ENCODE results near the gene TAF1D.
A peak's percentile ranks its signal among the peaks of the same experiment; 100 is the strongest.
"Not testable (repeated sequence)": the region's sequence is repeated elsewhere in the genome, so short reads cannot be mapped to it uniquely, and the experiment has no call there.

The TAF1D gene, protein sequence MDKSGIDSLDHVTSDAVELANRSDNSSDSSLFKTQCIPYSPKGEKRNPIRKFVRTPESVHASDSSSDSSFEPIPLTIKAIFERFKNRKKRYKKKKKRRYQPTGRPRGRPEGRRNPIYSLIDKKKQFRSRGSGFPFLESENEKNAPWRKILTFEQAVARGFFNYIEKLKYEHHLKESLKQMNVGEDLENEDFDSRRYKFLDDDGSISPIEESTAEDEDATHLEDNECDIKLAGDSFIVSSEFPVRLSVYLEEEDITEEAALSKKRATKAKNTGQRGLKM

DNA sequence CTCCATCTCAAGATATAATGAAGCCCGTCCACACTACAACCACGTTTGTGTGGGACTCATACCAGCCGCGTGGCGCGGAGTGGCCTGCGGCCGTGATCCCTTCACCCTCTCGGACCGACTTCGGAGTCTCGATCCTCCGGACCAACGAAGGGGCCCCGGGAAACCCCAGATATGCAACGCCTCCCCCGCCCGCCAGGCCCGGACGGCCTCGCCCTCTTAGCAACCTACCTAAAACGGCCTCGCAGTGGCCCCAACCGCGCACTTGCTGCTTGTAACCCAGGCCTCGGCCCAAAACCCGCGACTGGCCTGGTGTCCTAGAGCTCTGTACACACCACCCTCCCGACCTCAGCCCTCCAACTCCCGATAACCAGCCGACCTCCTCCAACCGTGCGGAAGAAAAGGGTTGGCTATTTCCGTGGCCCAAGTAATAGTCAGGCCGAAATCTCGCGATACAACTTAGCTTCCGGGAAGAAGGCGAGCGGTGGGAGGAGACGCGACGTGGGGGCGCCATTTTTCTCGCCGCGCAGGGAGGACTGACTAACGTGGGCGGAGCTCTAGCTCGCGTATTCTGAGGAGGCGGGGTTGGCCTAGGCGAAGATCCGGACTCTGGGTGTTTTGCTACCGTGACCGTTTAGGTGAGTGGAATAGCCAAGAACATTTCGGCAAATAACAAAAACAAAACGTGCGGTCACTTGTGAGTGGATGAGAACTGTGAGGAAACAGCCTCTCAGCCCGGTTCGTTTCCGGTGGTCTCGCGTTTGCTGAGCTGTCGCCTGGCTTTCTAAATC, at the start of gene TAF1D, which contains the start of gene C11orf54:
Gene TAF1D (minus strand): TSS at position 402 of the 788 bp plus-strand sequence. CDS start 2,191 bp downstream, outside the sequence.
Gene C11orf54 (plus strand): TSS at position 579 of the 788 bp plus-strand sequence. CDS start 5,722 bp downstream, outside the sequence.
- peak; percentile 98 for DNase-seq (ENCODE audit: low read depth)

DNA sequence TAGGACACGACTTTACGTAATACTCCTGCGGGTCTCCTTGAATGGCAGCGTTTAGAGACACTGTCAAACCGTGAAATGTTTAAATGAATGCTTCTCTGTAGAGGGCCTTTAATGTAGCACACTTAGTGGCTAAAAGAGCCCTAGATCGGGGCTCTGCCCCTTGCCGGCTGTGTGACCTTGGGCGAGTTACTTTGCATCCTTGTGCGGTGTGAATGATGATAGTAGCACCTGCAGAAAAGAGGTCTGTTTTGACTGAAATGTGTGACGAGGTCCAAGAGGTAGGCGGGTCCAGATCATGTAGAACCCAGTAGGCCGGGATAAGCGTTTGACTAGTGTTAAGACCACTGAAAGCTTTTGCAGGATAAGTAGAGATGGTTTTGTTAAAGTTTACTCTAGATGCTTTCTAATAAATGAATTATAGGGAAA, 43.7 kb upstream of the TAF1D start:
- no peak for DNase-seq (ENCODE audit: low read depth)

DNA sequence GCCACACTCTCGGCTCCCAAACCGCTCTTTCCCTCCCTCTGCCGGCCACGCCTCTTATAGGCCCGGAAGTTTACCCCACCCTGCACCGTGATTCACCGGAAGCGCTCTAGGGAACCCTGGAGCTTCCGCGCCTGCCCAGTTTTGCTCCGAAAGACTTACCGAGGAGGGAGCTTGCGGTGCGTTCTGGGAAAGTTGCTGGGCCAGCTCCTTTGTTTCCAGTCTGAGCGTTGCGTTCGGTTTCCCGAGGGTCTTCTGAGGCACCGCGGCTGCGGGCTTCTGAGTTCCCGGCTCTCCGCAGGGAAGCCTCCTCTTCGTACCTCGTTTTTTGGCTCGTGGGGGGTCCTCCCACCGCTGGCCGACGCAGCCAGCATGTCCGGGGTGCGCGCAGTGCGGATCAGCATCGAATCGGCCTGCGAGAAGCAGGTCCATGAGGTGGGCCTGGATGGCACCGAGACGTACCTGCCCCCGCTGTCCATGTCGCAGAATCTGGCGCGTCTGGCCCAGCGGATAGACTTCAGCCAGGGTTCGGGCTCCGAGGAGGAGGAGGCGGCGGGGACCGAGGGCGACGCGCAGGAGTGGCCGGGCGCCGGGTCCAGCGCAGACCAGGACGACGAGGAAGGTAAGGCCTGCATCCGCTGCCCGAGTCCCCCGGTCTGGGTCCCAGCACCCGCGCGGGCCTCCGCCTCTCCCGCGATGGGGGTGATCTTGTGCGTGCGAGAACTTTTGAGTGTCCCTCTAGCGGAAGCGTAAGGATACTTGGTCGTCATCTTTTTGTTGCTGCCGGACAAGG, 43.0 kb upstream of the TAF1D start, which contains the start of gene MED17:
Gene MED17 (plus strand): TSS at position 138 of the 790 bp plus-strand sequence. CDS start 232 bp downstream, at position 370.
- DNase-seq (ENCODE audit: low read depth) = peak; percentile 88

DNA sequence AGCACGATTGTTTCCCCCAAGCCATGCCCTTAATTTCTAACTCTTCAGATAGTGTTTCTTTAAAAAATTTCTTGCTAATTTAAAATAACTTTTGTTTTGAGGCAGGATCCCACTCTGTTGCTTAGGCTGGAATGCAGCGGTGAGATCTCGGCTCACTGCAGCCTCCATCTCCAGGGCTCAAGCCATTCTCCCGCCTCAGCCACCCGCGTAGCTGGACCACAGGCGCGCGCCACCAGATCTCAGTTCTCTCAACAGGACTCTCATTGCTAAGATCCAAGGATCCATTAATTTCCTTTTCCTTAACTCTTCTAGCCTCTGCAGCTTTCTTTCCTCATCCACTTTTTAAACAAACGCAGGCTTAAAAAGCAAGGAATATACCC, 42.5 kb upstream of the TAF1D start:
- DNase-seq (ENCODE audit: low read depth) = no peak

DNA sequence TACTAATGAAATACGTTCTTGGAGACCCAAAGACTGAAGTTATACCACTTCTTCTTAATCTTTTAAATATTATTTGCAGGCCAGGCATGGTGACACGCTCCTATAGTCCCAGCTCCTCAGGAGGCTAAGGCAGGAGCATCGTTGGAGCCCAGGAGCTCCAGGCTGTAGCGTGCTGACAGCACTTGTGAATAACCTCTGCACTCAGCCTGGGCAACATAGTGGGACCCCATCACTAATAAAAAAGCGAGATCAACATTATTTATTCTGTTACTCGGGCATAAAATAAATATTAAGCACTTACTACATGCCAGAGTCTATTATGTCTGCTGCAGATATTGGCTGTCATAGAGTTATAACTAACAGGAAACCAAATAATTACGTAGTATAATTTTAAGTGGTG, 42.1 kb upstream of the TAF1D start:
- no peak for DNase-seq (ENCODE audit: low read depth)

DNA sequence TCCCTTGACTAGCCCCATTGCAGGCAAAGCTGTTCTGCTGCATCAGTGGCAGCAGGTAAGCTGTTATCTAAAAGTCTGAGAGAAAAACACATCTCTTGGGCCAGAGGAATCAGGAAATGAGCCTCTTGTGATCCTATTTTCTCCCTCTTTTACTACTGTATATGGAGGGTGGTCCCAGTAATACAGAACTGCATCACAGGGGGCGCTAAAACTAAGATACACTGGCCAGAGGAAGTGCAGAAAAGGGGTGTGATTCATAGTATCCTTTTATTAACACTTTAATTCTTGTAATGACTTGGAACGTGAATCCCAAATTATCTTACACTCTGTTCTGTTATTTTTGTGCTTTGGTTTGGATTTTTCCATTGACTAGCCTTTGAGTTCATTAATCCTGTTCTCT, 34.0 kb upstream of the TAF1D start:
- no peak for DNase-seq (ENCODE audit: low read depth)

DNA sequence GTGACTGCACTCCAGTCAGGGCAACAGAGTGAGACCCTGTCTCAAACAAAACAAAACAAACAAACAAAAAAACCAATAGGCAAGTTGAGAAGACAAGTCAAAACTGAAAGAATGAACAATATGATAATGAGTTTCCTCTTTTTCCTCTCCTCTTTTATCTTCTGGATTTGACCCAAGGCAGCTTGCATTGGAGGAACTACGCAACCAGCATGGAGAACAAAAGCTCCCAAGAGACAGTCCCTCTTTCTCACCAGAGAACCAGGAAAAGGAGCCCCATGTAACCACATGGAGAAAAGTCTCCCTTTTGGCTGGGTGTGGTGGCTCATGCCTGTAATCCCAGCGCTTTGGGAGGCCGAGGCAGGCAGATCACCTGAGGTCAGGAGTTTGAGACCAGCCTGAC, 33.3 kb upstream of the TAF1D start:
- not testable (repeated sequence) for DNase-seq (ENCODE audit: low read depth)

DNA sequence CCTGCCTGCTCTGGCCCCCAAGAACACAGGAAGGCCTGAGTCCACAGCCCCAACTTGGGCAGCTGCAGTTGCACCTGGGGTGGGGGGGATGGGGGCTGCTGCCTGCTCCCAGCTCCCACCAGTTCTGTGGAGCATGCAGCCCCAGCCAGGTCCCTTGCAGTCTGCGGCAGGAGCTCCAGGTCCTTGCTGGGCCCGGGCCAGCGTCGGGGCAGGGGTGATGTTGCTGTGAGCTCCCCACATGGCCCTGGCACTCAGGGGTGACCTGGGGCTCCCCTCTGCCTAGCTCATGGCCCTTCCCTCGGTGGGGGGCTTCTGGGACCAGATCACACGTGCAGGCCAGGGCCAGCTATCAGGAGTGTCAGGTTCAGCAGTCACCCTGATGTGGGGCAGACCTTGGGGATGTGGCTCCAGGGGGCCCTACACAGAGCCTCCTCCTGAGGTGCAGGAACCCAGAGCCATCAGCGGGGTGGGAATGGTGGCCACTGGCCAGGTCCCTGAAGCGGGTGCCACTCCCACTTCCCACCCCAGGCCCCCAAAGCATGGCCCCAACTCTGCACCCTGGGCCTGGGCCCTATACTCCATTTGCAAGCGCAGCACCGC, 32.4 kb upstream of the TAF1D start:
- no peak for DNase-seq (ENCODE audit: low read depth)

DNA sequence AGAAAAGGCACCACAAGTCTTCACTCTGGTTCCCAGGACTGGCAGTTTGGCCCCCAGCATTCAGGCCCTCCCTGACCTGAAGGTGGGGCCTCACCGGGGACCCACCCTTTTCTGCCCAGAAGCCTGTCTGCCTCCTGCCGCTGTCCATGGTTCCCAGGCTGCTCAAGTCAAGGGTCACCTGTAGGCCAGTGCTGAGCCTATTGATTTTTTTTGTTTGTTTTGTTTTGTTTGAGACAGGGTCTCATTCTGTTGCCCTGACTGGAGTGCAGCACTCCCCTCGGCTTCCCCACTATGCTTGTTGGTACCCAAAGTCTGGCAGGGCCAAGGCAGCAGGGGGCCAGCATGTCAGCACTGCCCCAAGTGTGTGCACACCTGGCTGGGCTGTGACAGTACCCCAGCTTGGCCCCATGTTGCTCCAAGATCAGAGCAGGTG, 31.8 kb upstream of the TAF1D start:
- no peak for DNase-seq (ENCODE audit: low read depth)

DNA sequence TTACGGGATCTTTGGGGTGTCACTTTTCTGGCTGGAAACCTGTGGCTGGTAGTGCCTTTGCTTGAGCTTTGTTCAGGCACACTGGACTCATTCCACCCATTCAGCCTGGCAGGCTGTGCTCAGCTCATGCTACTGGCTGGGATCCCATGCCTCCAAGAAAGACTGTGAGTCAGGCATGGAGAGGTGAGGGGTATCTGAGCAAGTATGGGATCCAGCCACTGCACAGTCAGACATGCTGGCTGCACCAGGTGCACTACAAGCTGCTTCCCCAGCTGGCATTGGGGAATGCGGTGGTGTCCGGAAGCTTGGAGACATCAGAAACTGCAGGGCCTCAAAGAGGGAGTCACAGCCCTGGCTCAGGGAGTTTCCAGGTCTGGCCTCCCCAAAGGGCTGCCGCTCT, 30.8 kb upstream of the TAF1D start:
- no peak for DNase-seq (ENCODE audit: low read depth)

DNA sequence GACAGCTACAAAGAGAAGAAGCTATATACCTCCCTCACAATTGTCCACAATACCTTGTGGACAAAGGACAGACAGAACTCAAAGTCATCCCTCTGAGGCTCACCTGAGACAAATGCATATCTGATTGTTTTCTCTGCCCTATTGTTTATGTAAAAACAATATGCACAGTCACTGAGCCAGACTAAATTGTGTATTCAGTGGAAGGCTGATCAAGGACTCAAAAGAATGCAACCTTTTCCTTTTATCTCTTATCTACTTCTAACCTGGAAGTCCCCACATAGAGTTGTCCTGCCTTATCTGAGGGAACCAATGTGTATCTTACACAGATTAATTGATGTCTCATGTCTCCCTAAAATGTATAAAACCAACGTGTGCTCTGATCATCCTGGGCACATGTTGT, 28.9 kb upstream of the TAF1D start:
- DNase-seq (ENCODE audit: low read depth) = no peak

DNA sequence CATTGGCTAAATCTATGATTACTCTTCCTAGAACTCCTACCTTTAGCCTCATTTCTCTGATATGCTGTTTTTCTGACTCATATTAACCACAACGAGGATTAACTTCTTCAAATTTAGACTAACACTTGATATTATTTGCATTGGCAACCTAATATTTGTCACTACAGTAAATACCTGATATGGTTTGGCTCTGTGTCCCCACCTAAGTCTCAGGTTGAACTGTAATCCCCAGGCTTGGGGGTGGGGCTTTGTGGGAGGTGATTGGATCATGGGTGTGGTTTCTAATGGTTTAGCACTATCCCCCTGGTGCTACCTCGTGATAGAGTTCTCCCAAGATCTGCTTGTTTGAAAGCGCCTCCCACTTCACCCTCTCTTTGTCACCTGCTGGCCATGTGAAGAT, 25.7 kb upstream of the TAF1D start:
- DNase-seq (ENCODE audit: low read depth) = no peak

DNA sequence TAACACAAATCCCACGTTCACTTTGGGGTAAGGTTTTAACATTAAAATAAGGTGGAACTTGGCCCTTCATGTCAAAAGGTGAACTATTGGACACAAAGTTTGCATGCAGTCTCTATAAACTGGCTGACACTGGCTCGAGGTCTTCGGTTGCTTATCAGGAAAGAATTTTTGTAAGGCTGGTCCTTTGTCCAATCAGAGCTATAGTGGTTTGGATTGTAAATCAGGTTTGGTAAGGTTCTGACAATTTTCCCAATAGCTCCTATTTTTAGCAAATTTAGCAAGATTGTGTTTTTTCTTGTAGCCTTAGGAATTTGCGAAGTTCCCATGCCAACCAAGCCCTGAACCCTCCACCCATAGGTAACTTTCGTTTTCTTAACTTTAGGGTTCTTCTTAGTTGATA, 25.2 kb upstream of the TAF1D start:
- no peak for DNase-seq (ENCODE audit: low read depth)

DNA sequence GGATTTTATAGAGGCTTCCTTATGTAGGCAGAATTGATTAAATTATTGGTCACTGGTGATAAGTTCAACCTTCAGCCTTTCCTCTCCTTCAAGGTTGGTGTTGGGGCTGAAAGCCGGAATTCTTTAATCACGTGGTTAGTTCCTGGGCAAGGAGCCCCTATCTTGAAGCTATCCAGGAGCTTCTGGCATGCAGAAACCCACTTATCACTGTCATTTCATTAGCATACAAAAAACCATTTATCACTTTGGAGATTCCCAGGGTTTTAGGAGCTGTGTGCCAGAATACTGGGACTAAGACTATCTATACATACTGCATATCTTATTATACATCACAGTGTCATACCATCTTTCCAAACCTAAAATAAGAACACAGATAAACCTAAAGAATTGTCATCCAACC, 24.3 kb upstream of the TAF1D start:
- DNase-seq (ENCODE audit: low read depth) = no peak

DNA sequence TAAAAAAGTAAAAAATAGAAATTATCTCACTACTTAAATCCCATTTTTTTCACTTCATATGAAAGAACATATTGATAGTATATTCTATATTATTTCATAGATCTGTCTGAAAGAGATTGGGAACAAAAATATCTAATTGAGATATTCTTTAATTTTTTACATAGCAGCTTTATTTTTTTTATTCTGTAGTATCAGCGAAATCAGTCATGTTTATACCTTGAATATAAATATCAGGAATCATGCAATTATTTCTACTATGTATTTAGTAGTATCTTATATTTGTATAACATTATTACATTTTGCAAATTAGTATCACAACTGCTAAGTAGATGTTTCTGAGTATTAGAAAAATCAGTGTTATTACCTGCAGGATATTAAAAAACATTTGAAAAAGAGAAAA, 20.6 kb upstream of the TAF1D start:
- DNase-seq (ENCODE audit: low read depth) = no peak

DNA sequence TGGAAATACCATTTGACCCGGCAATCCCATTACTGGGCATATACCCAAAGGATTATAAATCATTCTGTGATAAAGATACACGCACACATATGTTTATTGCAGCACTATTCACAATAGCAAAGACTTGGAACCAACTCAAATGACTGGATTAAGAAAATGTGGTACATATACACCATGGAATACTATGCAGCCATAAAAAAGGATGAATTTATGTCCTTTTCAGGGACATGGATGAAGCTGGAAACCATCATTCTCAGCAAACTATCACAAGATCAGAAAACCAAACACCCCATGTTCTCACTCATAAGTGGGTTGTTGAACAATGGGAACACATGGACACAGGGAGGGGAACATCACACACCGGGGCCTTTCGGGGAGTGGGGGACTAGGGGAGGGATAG, 17.8 kb upstream of the TAF1D start:
- DNase-seq (ENCODE audit: low read depth) = not testable (repeated sequence)

DNA sequence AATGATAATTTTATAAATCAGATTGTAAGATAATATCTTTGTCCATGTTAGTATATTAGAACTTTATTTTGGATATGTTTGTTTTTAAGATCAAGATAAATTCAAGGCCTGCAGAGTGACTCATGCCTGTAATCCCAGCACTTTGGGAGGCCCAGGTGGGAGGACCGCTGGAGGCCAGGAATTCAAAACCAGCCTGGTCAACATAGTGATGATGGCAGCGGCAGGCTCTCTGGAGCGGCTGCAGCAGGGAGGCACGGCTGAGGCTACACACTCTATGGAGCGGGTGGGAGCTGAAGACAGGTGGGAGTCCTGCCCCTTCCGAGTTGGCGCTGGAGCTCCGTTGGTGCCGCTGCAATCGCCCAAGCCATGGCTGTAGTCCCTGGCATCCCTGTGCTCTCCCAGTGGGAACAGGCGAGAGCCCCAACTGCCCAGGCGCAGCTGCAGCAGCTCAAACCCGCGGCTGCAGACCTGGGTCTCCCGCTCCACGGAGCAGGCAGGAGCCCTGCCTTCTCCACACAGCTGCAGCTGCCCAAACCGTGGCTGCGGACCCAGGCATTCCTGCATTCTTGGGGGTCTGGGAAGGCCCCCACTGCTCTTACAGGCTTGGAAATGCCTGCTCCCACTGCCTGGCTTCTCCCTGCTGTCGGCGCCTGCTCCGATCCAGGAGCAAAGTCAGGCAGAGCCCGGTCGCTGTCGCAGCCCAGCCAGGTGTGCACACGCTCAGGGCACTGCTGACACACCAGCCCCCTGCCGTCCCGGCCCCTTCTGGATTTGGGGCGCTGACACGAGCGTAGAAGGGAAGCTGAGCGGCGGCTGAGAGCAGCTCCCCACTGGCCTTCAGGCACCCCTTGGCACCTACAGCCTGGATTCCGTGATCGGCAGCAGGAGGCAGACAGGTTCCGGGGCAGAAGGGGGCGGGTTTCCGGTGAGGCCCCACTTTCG, 16.9 kb upstream of the TAF1D start:
- DNase-seq (ENCODE audit: low read depth) = no peak

DNA sequence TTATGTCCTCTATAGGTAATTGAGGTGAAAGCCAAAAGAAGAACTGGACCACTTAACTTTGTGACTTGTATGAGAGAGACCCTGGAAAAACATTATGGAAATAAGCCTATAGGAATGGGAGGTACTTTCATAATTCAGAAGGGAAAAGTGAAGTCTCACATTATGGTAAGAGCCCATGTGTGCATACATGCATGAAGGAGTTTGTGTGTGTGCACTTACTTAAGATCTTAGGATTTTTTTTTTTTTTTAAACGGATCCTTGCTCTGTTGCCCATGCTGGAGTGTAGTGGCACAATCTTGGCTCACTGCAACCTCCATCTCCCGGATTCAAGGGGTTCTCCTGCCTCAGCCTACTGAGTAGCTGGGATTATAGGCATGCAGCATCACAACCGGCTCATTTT, 16.0 kb upstream of the TAF1D start:
- DNase-seq (ENCODE audit: low read depth) = no peak

DNA sequence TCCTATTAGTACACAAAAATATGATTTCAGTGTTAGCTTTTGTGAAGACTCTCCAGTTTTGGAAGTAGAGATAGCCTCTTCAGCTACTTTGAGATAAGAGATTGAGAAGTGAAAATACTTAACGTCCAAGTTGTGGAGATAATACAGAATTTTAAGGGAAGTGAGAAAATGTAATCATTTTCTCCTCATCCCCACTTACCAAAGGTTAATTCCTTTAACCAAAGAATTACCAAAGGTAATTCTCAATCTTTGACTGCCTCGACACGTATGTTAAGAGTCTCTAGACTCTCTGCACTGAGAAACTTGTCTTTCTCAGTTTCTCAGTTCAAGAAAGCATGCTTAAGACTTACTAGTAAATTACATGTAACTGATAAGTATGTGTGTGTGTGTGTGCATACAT, 15.5 kb upstream of the TAF1D start:
- no peak for DNase-seq (ENCODE audit: low read depth)

DNA sequence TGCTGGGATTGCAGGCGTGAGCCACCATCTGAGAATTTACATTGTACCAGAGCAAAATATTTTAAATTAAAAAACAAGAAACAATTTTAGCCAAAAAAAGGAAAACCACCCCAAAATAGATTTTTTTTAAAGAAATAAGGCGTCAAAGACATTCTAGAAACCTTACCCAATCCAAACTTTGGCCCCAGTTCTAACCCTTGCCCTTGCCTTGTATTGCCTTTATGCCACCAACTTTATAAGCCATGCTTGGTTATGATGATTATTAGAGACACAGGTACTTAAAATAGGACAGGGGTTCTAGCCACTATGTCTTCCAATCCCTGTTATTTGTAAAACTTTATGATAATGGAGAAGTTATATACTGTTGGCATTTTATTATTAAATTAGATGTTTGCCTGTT, 11.9 kb upstream of the TAF1D start:
- DNase-seq (ENCODE audit: low read depth) = no peak

DNA sequence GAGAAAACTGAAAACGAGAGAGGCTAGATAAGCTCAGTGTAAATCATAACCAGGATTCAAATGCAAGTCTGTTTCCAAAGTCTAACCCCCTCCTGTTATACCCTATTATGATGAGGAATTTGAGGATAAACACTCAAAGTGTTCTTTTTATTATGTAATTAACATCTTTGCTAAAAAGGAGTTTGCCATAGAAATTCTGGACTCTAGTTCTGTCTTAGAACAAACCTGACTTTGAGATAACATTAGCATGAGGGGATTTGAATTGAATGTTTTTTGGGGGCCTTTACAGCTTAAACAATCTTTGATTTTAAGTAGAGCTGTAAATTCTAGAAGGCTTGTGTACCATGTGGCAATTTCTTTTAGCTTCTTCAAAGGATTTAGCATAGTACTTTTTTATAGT, 9.7 kb upstream of the TAF1D start:
- DNase-seq (ENCODE audit: low read depth) = no peak

All from fibroblast of gingiva (primary cell).